SK-N-SH treated with all-trans-retinoic acid at 6 μM for 48 hours (cell line): ENCODE data around the gene GLT8D1.

Source experiments
- ARNTL ChIP-seq: fragments of 450-650 bp; formaldehyde crosslinking; IDR thresholded peaks from 2 replicates; pipeline ENCODE4 v1.5.0; 2020; ENCODE audit warnings: low read depth, mild to moderate bottlenecking, moderate library complexity, borderline replicate concordance
- BACH2 ChIP-seq: fragments of 250-450 bp; sonication (Bioruptor Pico); IDR thresholded peaks from 2 replicates; pipeline ENCODE4 v1.9.0; 2021; ENCODE audit warnings: mild to moderate bottlenecking, borderline replicate concordance
- CREB5 ChIP-seq: fragments of 250-450 bp; sonication (Bioruptor Pico); IDR thresholded peaks from 2 replicates; pipeline ENCODE4 v1.5.1; 2020; ENCODE audit warnings: low read depth, mild to moderate bottlenecking, moderate library complexity
- CSRNP3 ChIP-seq: fragments of 250-450 bp; sonication (Bioruptor Pico); IDR thresholded peaks from 2 replicates; pipeline ENCODE4 v1.5.1; 2021; ENCODE audit warnings: mild to moderate bottlenecking, moderate library complexity
- ISL1 ChIP-seq: fragments of 250-450 bp; sonication (Bioruptor Pico); IDR thresholded peaks from 2 replicates; pipeline ENCODE4 v2.1.2; 2022; ENCODE audit warnings: mild to moderate bottlenecking, moderate library complexity
- OSR1 ChIP-seq: fragments of 250-450 bp; sonication (Bioruptor Pico); IDR thresholded peaks from 2 replicates; pipeline ENCODE4 v1.8.0; 2022; ENCODE audit warnings: moderate library complexity, mild to moderate bottlenecking, inconsistent platforms
- PATZ1 ChIP-seq: fragments of 250-450 bp; sonication (Bioruptor Pico); IDR thresholded peaks from 2 replicates; pipeline ENCODE4 v1.8.0; 2020; ENCODE audit warnings: mild to moderate bottlenecking, moderate library complexity, borderline replicate concordance
- POU6F1 ChIP-seq: fragments of 250-450 bp; sonication (Bioruptor Pico); IDR thresholded peaks from 2 replicates; pipeline ENCODE4 v1.8.0; 2021; ENCODE audit warnings: low read depth, mild to moderate bottlenecking, moderate library complexity, borderline replicate concordance
- SNAI2 ChIP-seq: fragments of 250-450 bp; sonication (Bioruptor Pico); IDR thresholded peaks from 2 replicates; pipeline ENCODE4 v1.5.0; 2020; ENCODE audit warnings: mild to moderate bottlenecking, moderate library complexity
- TCF4 ChIP-seq: fragments of 250-450 bp; sonication (Bioruptor Pico); IDR thresholded peaks from 2 replicates; pipeline ENCODE4 v1.8.0; 2021; ENCODE audit warnings: mild to moderate bottlenecking, moderate library complexity, borderline replicate concordance
- TOX ChIP-seq: fragments of 250-450 bp; sonication (Bioruptor Pico); IDR thresholded peaks from 2 replicates; pipeline ENCODE4 v1.8.0; 2021; ENCODE audit warnings: mild to moderate bottlenecking, moderate library complexity, borderline replicate concordance
- TSHZ2 ChIP-seq: fragments of 250-450 bp; sonication (Bioruptor Pico); IDR thresholded peaks from 2 replicates; pipeline ENCODE4 v1.5.0; 2020; ENCODE audit warnings: mild to moderate bottlenecking, moderate library complexity
- ZFP3 ChIP-seq: fragments of 250-450 bp; sonication (Bioruptor Pico); IDR thresholded peaks from 2 replicates; pipeline ENCODE4 v1.5.0; 2020; ENCODE audit warnings: mild to moderate bottlenecking, moderate library complexity
- ZFP30 ChIP-seq: fragments of 450-650 bp; formaldehyde crosslinking; IDR thresholded peaks from 2 replicates; pipeline ENCODE4 v1.5.0; 2022; ENCODE audit warnings: mild to moderate bottlenecking, moderate library complexity

GRCh38 chr3:52697632-52697965 lies 8.0 kb downstream of the GLT8D1 start:
- no peak for TF ChIP-seq PATZ1 (CRISPR knock-in tag)
- no peak for TF ChIP-seq TCF4 (CRISPR knock-in tag)
- no peak for TF ChIP-seq ZFP3
- TF ChIP-seq ARNTL (CRISPR knock-in tag) = no peak
- TF ChIP-seq ZFP30 = 0 out of 2 replicates have a peak, but pooled peaks have one; percentile 39
- no peak for TF ChIP-seq ISL1 (CRISPR knock-in tag)
- TF ChIP-seq CSRNP3 (CRISPR knock-in tag) = no peak
- TF ChIP-seq POU6F1 (CRISPR knock-in tag) = no peak
- TF ChIP-seq CREB5 (CRISPR knock-in tag) = no peak
- TF ChIP-seq BACH2 = no peak
- no peak for TF ChIP-seq SNAI2 (CRISPR knock-in tag)
- TF ChIP-seq OSR1 (CRISPR knock-in tag) = no peak
- no peak for TF ChIP-seq TSHZ2 (CRISPR knock-in tag)
- no peak for TF ChIP-seq TOX (CRISPR knock-in tag)
